HepG2 (cell line): ENCODE data around the gene CHM.

ENCODE experiments used
- BHLHE40 ChIP-seq: IDR thresholded peaks from 2 replicates; pipeline ENCODE4 v1.6.1; 2011; ENCODE audit warnings: low read length, improper control_type of control experiment
- CENPT ChIP-seq: sonication (generic); formaldehyde crosslinking; IDR thresholded peaks from 2 replicates; pipeline ENCODE4 v1.8.0; 2022; ENCODE audit warnings: low read depth, mild to moderate bottlenecking, moderate library complexity, missing genetic modification reagents
- HNRNPLL ChIP-seq: fragments of 200-400 bp; formaldehyde crosslinking; IDR thresholded peaks from 2 replicates; pipeline ENCODE4 v1.6.1; 2017; ENCODE audit warnings: mild to moderate bottlenecking, low read depth, low read length; ENCODE audit not compliant: poor library complexity, severe bottlenecking
- JUN ChIP-seq: sonication (generic); formaldehyde crosslinking; IDR thresholded peaks from 2 replicates; pipeline ENCODE4 v1.4.0; 2020; ENCODE audit warnings: mild to moderate bottlenecking, missing genetic modification reagents
- SP1 ChIP-seq, 2 experiments: fragments of 450-650 bp in 1 of 2; sonication (generic) in 1 of 2; formaldehyde crosslinking in 1 of 2; IDR thresholded peaks; 2 replicates each; pipeline versions ENCODE4 v1.4.0 to v1.6.1; 2016 to 2020; ENCODE audit warnings: missing genetic modification reagents in 1 of 2
- TAF15 ChIP-seq: fragments of 200-400 bp; formaldehyde crosslinking; IDR thresholded peaks from one replicate; pipeline ENCODE4 v1.6.1; 2018; ENCODE audit warnings: mild to moderate bottlenecking, low read depth, low read length; ENCODE audit not compliant: poor library complexity, severe bottlenecking
- ZNF274 ChIP-seq: sonication (generic); formaldehyde crosslinking; IDR thresholded peaks from 2 replicates; pipeline ENCODE4 v1.5.1; 2020; ENCODE audit warnings: mild to moderate bottlenecking, missing genetic modification reagents

GRCh38 chrX:86033385-86033784 is 14.0 kb downstream of the CHM start:
- TF ChIP-seq SP1 (IDR thresholded peaks at IDR 0.05) (no peak), SP1 (CRISPR knock-in tag; IDR thresholded peaks at IDR 0.05) (no peak), HNRNPLL (no peak), JUN (CRISPR knock-in tag) (no peak), ZNF274 (CRISPR knock-in tag) (no peak), CENPT (CRISPR knock-in tag) (no peak), TAF15 (no peak), BHLHE40 (no peak)
